Stimulated activated CD4-positive, alpha-beta T cell treated with anti-CD3 and anti-CD28 coated beads, TNF-alpha, amount 100 ng/mL, for 48 hours (primary cell): Measurements from ENCODE around the gene TATDN3.
A peak's percentile ranks its signal among the peaks of the same experiment; 100 is the strongest.
"Not testable (repeated sequence)": the region's sequence is repeated elsewhere in the genome, so short reads cannot be mapped to it uniquely, and the experiment has no call there.

Experiments
- DNase-seq, 3 donors: peaks; one replicate each; pipeline ENCODE4 v3.0.0-alpha.2; 2020; ENCODE audit warnings: low read depth in 3 of 3

TATDN3 gene

GRCh38 chr1:212791676-212792395 is at the start of gene TATDN3, which contains the start of gene NSL1:
Gene TATDN3, plus strand, starts transcription at chr1:212791894. Its CDS starts 28 bp downstream, at chr1:212791922.
Gene NSL1, minus strand, starts transcription at chr1:212791777. Its CDS starts 14 bp downstream, at chr1:212791763.
- DNase-seq: peak; percentile 85 to 96 (median 86)

- DNase-seq: no peak
Measured at GRCh38 chr1:212743901-212744475, 47.7 kb upstream of the TATDN3 start.

- no peak for DNase-seq
Measured at GRCh38 chr1:212745303-212745702, 46.4 kb upstream of the TATDN3 start.

- no peak for DNase-seq
Measured at GRCh38 chr1:212746546-212746945, 45.1 kb upstream of the TATDN3 start.

GRCh38 chr1:212749821-212750535 is 41.7 kb upstream of the TATDN3 start:
- no peak for DNase-seq

GRCh38 chr1:212752252-212752933 is 39.3 kb upstream of the TATDN3 start:
- no peak for DNase-seq

- no peak for DNase-seq
Measured at GRCh38 chr1:212752934-212753497, 38.7 kb upstream of the TATDN3 start.

GRCh38 chr1:212753749-212754148 is 37.9 kb upstream of the TATDN3 start:
- no peak for DNase-seq

GRCh38 chr1:212754193-212754592 is 37.5 kb upstream of the TATDN3 start:
- no peak for DNase-seq

- no peak for DNase-seq
Measured at GRCh38 chr1:212754680-212755079, 37.0 kb upstream of the TATDN3 start.

- DNase-seq: no peak
Measured at GRCh38 chr1:212759683-212760082, 32.0 kb upstream of the TATDN3 start.

- peak; percentile 25 to 61 (median 44) for DNase-seq
Measured at GRCh38 chr1:212760126-212760823, 31.4 kb upstream of the TATDN3 start.

- no peak for DNase-seq
Measured at GRCh38 chr1:212762234-212762633, 29.5 kb upstream of the TATDN3 start.

GRCh38 chr1:212762839-212763238 is 28.9 kb upstream of the TATDN3 start:
- no peak for DNase-seq

- not testable (repeated sequence) for DNase-seq
Measured at GRCh38 chr1:212764718-212765281, 26.9 kb upstream of the TATDN3 start.

- DNase-seq: not testable (repeated sequence)
Measured at GRCh38 chr1:212766825-212767224, 24.9 kb upstream of the TATDN3 start.

- DNase-seq: no peak
Measured at GRCh38 chr1:212769459-212770167, 22.1 kb upstream of the TATDN3 start.

GRCh38 chr1:212771341-212771740 is 20.4 kb upstream of the TATDN3 start:
- DNase-seq: no peak

- no peak for DNase-seq
Measured at GRCh38 chr1:212773011-212773410, 18.7 kb upstream of the TATDN3 start.

GRCh38 chr1:212774584-212774983 is 17.1 kb upstream of the TATDN3 start:
- no peak for DNase-seq
